Measurements from ENCODE around the gene HLA-DQA1.
"Not testable (repeated sequence)": the region's sequence is repeated elsewhere in the genome, so short reads cannot be mapped to it uniquely, and the experiment has no call there.

HLA-DQA1 gene

DNA sequence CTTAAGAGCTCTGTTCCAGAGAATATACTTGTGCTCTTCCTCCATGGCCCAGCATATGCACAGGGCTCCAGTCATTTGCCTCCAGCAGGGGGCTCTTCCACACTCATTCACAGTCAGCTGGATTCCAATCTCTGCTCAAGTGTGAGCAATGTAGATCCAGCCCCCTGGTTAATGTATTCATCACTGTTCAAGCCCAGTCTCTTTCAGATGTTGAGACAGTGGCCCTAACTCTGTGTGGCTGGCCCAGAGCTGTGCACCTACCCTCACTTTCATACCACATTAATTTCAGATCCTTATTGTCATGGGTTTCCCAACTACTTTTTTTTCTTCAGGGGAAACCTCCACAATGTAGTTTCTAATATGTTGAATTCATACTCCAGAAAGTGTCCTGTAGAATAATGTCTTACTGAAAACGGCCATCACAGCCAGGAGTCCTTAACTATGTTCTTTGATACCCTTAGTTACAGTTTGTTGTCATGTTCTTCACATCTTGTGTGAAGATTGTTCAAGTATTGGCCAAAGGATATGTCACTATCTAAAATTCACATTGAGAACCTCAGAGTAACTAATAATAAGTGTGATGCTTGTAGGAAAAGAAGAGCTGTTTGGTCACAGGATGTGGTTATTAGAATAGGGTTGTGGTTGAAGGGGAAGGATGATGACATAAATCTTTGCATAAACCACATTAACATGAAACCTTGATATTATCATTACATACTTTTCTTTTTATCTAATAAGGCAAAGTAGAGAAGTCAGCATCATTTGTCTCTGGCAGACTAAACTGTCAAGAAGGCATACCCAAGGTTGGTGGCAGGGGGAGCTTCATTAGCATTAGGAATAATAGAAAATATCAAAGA is 14.4 kb upstream of the HLA-DQA1 start:
- DNase-seq (ENCODE audit: low read depth), result peak; percentile 14

GRCh38 chr6:32623693-32624092 is 13.5 kb upstream of the HLA-DQA1 start:
- no peak for DNase-seq (ENCODE audit: low read depth)

DNA sequence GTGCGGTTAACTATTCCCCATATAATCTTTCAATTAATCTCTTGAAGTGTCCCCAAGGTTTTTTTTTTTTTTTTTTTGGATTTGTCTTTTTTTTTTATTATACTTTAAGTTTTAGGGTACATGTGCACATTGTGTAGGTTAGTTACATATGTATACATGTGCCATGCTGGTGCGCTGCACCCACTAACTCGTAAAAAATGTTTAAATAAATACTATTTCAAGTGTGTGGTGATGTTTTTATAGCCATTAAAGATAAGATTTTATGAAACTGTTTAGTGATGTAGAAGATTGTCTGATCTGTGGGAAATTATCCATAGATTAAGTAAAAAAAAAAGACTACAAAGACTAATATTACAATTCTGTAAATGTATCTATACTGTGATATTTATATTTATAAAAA is 12.6 kb upstream of the HLA-DQA1 start:
- no peak for DNase-seq (ENCODE audit: low read depth)

- DNase-seq (ENCODE audit: low read depth), result no peak
These were observed 12.1 kb upstream of the HLA-DQA1 start for GRCh38 chr6:32625137-32625536.

DNA sequence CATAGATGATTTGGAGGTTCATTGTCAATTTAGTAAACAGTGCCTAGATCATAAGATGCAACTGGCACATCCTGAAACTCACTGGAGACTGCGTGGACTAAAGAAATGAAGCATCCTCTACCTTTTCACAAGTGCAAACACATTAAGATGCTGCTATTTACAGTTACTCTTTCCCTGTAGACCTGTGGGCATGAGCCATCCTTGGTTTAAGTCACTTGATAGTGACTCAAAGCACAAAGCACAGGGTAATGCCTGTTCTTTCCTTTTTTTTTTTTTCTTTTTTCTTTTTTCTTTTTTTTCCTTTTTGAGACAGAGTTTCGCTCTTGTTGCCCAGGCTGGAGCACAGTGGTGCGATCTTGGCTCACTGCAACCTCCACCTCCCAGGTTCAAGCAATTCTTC is 10.0 kb upstream of the HLA-DQA1 start:
- no peak for DNase-seq (ENCODE audit: low read depth)

- DNase-seq (ENCODE audit: low read depth), result no peak
These were observed 9.4 kb upstream of the HLA-DQA1 start for GRCh38 chr6:32627831-32628230.

- not testable (repeated sequence) for DNase-seq (ENCODE audit: low read depth)
These were observed 7.4 kb upstream of the HLA-DQA1 start for GRCh38 chr6:32629793-32630192.

GRCh38 chr6:32635526-32636123 is 1.6 kb upstream of the HLA-DQA1 start:
- no peak for DNase-seq (ENCODE audit: low read depth)

- no peak for DNase-seq (ENCODE audit: low read depth)
These were observed 677 bp downstream of the HLA-DQA1 start for GRCh38 chr6:32637883-32638282.

GRCh38 chr6:32638532-32639219 is 1.5 kb downstream of the HLA-DQA1 start:
- no peak for DNase-seq (ENCODE audit: low read depth)

- DNase-seq (ENCODE audit: low read depth), result no peak
These were observed 2.5 kb downstream of the HLA-DQA1 start for GRCh38 chr6:32639440-32640394.

GRCh38 chr6:32641122-32641521 is 3.9 kb downstream of the HLA-DQA1 start:
- no peak for DNase-seq (ENCODE audit: low read depth)

DNA sequence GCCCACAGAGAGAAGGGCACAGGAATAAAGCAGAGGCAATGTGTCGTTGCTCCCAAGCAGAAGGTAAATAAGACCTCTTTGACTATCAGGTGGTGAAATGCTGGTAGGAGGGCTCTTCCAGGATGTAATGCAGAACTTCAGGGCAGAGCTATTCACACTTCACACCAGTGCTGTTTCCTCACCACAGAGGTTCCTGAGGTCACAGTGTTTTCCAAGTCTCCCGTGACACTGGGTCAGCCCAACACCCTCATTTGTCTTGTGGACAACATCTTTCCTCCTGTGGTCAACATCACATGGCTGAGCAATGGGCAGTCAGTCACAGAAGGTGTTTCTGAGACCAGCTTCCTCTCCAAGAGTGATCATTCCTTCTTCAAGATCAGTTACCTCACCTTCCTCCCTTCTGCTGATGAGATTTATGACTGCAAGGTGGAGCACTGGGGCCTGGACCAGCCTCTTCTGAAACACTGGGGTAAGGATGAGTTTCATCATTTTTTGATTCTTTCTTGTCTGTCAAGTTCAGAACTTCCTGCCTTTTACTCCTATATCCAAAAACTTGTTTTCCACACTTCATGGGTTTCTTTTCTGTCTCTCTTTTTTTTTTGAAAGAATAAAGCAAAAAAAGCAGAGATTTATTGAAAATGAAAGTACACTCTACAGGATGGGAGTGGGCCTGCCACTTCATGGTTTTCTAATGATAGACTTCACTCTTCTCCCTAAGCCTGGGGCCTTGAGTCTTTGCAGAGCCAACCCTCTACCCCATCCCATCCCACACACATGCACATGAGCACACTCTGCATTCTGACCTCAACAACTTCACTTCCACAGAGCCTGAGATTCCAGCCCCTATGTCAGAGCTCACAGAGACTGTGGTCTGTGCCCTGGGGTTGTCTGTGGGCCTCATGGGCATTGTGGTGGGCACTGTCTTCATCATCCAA is 4.8 kb downstream of the HLA-DQA1 start:
- not testable (repeated sequence) for DNase-seq (ENCODE audit: low read depth)

DNA sequence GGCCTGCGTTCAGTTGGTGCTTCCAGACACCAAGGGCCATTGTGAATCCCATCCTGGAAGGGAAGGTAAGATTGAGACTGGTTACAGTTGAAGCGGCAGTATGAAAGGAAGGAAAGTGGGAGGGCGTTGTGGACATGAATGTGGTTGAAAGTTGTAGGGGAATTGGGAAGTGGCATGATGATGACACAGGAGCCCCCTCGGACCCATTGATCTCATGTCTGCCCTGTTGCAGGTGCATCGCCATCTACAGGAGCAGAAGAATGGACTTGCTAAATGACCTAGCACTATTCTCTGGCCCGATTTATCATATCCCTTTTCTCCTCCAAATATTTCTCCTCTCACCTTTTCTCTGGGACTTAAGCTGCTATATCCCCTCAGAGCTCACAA is 5.5 kb downstream of the HLA-DQA1 start:
- DNase-seq (ENCODE audit: low read depth), result no peak

- DNase-seq (ENCODE audit: low read depth), result no peak
These were observed 6.7 kb downstream of the HLA-DQA1 start for GRCh38 chr6:32643904-32644303.

DNA sequence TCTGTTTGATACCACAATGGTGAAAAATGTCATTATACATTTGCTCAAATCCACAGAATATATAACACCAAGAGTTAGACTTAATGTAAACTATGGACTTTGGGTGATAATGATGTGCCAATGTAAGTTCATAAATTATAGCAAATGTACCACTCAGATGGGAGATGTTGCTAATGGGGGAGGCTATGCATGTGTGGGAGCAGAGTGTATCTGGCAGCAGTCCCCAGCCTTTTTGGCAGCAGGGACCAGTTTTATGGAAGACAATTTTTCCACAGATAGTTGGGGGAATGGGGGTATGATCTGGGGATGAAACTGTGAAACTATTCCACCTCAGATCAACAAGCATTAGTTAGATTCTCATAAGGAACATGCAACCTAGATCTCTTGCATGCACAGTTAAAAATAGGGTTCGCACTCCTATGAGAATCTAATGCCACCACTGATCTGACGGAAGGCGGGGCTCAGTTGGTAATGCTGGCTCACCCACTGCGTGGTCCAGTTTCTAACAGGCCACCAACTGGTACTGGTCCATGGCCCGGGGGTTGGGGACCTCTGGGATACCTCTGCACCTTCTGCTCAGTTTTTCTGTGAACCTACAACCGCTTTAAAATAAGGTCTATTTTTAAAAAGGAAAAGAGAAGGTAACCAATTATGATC is 8.0 kb downstream of the HLA-DQA1 start:
- no peak for DNase-seq (ENCODE audit: low read depth)

DNA sequence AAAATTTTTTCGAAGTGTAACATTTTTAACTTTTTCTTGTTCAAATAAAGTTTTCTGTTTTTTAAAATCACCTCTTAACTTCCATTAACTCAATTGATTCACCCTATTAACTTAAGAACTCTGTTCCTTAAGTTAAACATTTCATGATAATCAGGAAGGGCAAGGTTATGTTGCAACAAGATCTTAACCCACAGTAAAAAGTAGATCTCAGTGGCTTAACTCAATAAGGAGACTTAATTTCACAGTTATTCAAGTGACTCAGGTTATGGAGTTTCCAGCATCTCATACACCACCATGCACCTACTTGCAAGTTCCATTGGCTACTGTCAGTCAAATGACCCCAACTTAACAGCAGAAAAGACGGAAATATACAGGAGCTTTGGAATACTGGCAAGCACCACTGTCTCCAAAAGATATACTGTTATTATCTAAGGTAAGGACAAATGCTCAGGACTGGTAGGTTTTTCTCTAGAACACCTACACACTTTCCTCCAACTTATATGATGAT is 18.1 kb downstream of the HLA-DQA1 start:
- no peak for DNase-seq (ENCODE audit: low read depth)

- DNase-seq (ENCODE audit: low read depth), result not testable (repeated sequence)
These were observed 20.1 kb downstream of the HLA-DQA1 start for GRCh38 chr6:32657329-32657728.

GRCh38 chr6:32657819-32658218 is 20.6 kb downstream of the HLA-DQA1 start:
- DNase-seq (ENCODE audit: low read depth), result not testable (repeated sequence)

Data from activated T-cell treated with anti-CD3 and anti-CD28 coated beads for 1 hour (primary cell).